Measurements from ENCODE around the gene LHFPL6. TPM values are rescaled to one million over a fixed set of nuclear protein-coding genes. Genes with fewer than 3 reads are reported as not detected.
"Not testable (repeated sequence)": the region's sequence is repeated elsewhere in the genome, so short reads cannot be mapped to it uniquely, and the experiment has no call there.

Gene LHFPL6
- total RNA-seq, 2 experiments from 2014 or later, result 1.5 to 1.6 TPM

DNA sequence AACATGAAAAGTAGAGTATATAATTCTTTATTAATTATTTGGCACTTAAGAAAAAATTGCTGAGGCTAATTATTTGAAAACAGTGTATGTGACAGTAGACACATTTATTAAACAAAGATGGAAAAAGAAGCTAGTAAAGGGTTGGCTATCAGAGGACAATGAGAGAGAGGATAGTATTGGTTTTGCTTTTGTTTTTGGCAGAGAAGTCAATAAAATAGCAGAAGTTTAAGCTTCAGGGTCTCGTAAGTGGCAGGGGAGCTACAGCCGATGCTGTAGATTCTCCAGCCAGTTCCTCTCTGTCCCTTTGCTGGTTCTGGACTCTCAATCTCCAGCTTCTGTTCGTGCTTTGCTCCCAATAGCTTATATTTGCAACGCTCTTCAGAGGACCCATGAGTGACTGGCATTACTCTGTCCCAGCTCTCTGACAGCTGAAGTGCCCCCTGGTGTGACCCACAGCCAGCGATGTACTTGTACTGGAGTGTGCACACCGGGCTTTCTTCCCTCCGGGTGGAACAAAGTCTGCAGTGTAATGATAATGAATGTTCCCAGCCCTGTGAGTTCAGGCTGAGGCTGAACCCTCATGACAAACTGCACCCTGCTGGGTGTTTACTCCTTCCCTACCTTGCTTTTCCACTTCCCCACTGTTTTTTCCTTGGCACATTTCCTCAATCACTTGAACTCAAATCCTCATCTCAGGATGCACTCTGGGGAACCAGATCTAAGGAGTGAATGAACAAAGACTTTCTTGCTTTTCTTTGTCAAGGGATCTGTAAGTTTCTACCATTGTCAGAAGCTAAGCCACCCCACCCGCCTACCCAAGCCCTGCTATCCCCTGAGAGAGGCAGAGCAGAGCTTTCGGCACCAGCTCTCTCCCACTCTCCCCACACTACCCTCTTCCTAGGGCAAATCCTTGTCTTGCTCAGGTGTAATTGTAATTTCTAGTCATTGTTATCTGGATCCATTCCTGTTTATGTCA, 254.8 kb downstream of the LHFPL6 start:
- Mint-ChIP-seq H3K36me3 (no peaks in the 10 kb centered on the region), H3K4me3 (no peak overlapping the region), H3K9me3 (no peaks in the 10 kb centered on the region), H3K27me3 (peaks cover 14% of the 10 kb centered on the region), H3K4me1 (no peaks in the 10 kb centered on the region), H3K27ac (no peak overlapping the region)
- DNase-seq, result no peak

DNA sequence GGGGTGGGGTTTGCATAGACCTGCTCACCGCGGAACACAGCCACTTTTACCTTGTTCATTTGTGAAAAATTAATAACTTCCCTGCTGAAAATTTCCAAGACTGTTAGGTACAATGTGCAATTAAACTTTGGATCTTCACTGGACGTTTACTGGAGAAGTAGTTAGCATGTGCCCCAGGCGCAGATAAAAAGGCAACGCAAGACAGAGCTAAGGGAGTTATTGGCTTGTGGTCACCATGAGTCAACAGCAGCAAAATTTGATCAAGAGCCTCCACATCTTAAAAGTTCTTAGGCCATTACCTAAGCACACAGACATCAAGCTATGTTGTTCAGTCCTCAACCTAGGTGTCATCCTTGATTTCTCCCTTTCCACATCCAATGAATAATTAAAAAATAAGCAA, 257.0 kb downstream of the LHFPL6 start:
- Mint-ChIP-seq H3K4me3 (no peak overlapping the region), H3K9me3 (no peaks in the 10 kb centered on the region), H3K4me1 (no peaks in the 10 kb centered on the region), H3K36me3 (no peaks in the 10 kb centered on the region), H3K27ac (no peak overlapping the region), H3K27me3 (peaks cover 24% of the 10 kb centered on the region)
- no peak for DNase-seq

DNA sequence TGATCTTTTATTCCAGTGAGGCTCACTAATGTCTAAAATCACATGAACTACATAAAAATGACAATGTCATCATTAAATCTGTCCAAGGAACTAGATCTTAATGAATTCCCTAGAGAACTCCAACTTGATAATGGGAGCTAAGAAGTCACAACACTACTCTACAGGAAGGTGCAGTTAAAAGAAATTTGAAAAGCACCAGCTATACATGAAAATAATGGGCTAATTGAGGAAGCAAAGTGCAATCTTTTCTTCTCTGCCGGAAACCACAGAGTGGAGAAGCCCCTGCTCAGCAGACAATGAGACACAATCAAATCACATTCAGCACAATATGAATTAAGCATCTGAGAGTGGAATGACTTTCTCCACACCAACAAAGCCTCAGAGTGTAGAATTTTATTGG, 261.7 kb downstream of the LHFPL6 start:
- Mint-ChIP-seq H3K36me3 (no peaks in the 10 kb centered on the region), H3K4me1 (no peaks in the 10 kb centered on the region), H3K27me3 (peaks cover 10% of the 10 kb centered on the region), H3K4me3 (no peak overlapping the region), H3K9me3 (no peaks in the 10 kb centered on the region), H3K27ac (no peak overlapping the region)
- DNase-seq, result no peak

- H3K27ac Mint-ChIP-seq, H3K27me3 Mint-ChIP-seq, H3K4me1 Mint-ChIP-seq, H3K36me3 Mint-ChIP-seq, H3K9me3 Mint-ChIP-seq, DNase-seq, H3K4me3 Mint-ChIP-seq: not testable (repeated sequence)
Observed at GRCh38 chr13:39338114-39338513, 264.9 kb downstream of the LHFPL6 start.

DNA sequence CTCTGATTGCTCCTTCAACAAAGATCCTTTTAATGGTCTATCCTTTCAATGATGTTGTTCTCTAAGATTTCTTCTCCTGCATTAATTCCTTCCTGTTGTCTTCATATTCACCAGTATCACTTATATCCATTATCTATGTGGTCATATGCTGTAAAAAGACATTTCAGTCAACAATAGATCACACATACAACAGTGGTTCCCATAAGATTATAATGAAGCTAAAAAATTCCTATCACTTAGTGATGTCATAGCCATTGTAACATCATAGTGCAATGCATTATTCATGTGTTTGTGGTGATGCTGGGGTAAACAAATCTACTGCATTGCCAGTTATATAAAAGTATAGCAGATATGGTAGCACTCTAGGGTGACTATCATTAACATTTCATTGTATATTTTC, 266.1 kb downstream of the LHFPL6 start:
- no peaks in the 10 kb centered on the region for H3K36me3 Mint-ChIP-seq
- H3K27me3 Mint-ChIP-seq, result peaks cover 6% of the 10 kb centered on the region
- DNase-seq, result no peak
- H3K9me3 Mint-ChIP-seq, result peaks cover 2% of the 10 kb centered on the region
- H3K4me1 Mint-ChIP-seq, result no peaks in the 10 kb centered on the region
- no peak overlapping the region for H3K4me3 Mint-ChIP-seq
- H3K27ac Mint-ChIP-seq, result no peak overlapping the region

DNA sequence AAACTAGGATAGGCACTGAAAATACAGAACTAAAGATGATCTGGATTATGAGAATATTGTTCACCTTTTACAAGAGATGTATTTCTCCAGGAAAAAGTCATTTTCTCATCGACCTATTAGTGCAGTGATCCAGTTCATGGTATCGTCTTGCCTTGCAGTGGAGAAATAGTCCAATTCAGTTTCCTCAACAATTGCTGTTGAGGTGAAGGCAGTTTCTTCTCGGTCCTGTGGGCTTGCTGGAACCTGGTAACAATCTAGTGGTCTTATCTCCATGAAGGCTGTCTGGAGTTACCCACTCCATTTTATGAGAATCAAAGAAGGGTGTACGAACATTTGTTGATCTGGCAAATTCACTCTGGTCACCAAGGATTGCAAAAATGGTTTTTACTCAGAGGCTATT, 266.8 kb downstream of the LHFPL6 start:
- Mint-ChIP-seq H3K4me1 (no peaks in the 10 kb centered on the region), H3K27ac (no peak overlapping the region)

DNA sequence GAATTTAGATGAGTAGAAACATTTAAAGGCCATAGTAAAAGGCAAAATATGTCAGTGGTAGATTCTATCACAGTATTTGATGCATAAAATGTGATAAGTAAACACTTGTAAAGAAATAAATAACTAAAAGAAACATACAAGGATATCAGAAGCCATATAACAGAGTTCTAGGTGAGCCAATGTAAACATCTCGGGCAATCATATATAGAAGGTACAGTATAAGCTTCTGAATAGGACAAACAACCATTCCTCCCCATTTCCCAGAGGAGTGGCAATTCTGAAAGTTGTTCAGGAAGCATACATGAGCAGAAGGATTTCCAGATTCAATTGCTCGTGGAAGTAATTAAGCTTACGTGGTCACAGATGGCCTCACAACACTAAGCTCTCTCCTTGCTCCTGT, 267.3 kb downstream of the LHFPL6 start:
- Mint-ChIP-seq H3K4me1 (no peaks in the 10 kb centered on the region), H3K9me3 (peaks cover 2% of the 10 kb centered on the region), H3K27me3 (peaks cover 10% of the 10 kb centered on the region), H3K27ac (no peak overlapping the region), H3K4me3 (no peak overlapping the region), H3K36me3 (no peaks in the 10 kb centered on the region)
- DNase-seq, result no peak

More for the DNA sequence above, 266.8 kb downstream of the LHFPL6 start:
- DNase-seq, result no peak
- Mint-ChIP-seq H3K4me3 (no peak overlapping the region), H3K36me3 (no peaks in the 10 kb centered on the region), H3K9me3 (peaks cover 2% of the 10 kb centered on the region), H3K27me3 (peaks cover 10% of the 10 kb centered on the region)

GRCh38 chr13:39330504-39330903, 272.5 kb downstream of the LHFPL6 start:
- Mint-ChIP-seq H3K4me1 (no peaks in the 10 kb centered on the region), H3K27me3 (peaks cover 20% of the 10 kb centered on the region), H3K9me3 (peaks cover 3% of the 10 kb centered on the region), H3K4me3 (no peak overlapping the region), H3K36me3 (no peaks in the 10 kb centered on the region), H3K27ac (no peak overlapping the region)
- no peak for DNase-seq

- Mint-ChIP-seq H3K4me1 (no peaks in the 10 kb centered on the region), H3K36me3 (no peaks in the 10 kb centered on the region), H3K27ac (no peak overlapping the region), H3K9me3 (peaks cover 3% of the 10 kb centered on the region), H3K4me3 (no peak overlapping the region), H3K27me3 (peaks cover 20% of the 10 kb centered on the region)
- DNase-seq, result no peak
Observed at GRCh38 chr13:39329182-39329639, 273.8 kb downstream of the LHFPL6 start.

- Mint-ChIP-seq H3K4me1 (no peaks in the 10 kb centered on the region), H3K4me3 (no peak overlapping the region), H3K27ac (no peak overlapping the region), H3K9me3 (peaks cover 2% of the 10 kb centered on the region), H3K27me3 (peaks cover 20% of the 10 kb centered on the region), H3K36me3 (no peaks in the 10 kb centered on the region)
- DNase-seq, result no peak
Observed at GRCh38 chr13:39327172-39327479, 275.9 kb downstream of the LHFPL6 start.

- H3K36me3 Mint-ChIP-seq, result no peaks in the 10 kb centered on the region
- H3K4me3 Mint-ChIP-seq, result no peak overlapping the region
- peaks cover 17% of the 10 kb centered on the region for H3K27me3 Mint-ChIP-seq
- no peak overlapping the region for H3K27ac Mint-ChIP-seq
- peaks cover 2% of the 10 kb centered on the region for H3K9me3 Mint-ChIP-seq
- no peak for DNase-seq
- H3K4me1 Mint-ChIP-seq, result no peaks in the 10 kb centered on the region
Observed at GRCh38 chr13:39326469-39327171, 276.4 kb downstream of the LHFPL6 start.

- Mint-ChIP-seq H3K4me3 (no peak overlapping the region), H3K4me1 (no peaks in the 10 kb centered on the region), H3K36me3 (no peaks in the 10 kb centered on the region), H3K27me3 (peaks cover 5% of the 10 kb centered on the region), H3K9me3 (peaks cover under 1% of the 10 kb centered on the region), H3K27ac (no peak overlapping the region)
- no peak for DNase-seq
Observed at GRCh38 chr13:39324806-39325311, 278.1 kb downstream of the LHFPL6 start.

DNA sequence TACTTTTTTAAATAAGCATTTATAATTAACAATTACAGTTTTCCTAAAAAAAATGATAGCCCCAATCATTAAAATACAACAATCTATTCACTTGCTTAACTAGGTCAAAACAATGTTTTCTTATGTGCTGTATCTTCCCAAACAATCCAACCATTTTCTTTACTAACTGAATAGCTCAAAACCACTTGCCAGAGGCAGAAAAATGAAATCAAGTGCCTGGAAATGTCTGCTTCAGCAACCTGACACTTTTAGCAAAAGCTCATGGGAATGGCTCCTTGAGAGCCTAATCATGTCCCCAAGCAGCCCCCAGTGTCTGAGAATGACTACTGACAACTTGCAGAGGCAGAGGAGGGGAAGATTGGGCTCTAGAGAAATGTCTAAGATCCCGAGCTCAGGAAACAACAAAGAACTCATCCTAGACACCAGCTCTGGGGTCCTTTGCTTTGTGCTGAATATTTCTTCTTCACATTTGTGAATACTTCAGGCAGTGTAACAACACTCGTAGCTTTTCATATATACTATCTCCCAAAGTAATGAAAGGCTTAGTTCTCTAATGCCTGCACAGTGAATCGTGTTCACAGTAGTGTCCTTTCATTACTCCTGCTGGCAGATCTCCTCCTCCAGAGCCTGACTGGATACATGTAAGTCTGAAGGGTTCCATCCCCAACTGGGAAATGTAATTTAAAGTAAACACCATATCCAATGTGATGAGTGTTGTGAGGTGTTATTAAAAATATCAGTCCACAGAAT, 280.0 kb downstream of the LHFPL6 start:
- peaks cover 3% of the 10 kb centered on the region for H3K27me3 Mint-ChIP-seq
- H3K9me3 Mint-ChIP-seq, result no peaks in the 10 kb centered on the region
- no peaks in the 10 kb centered on the region for H3K4me1 Mint-ChIP-seq
- no peaks in the 10 kb centered on the region for H3K36me3 Mint-ChIP-seq
- DNase-seq, result no peak
- no peak overlapping the region for H3K27ac Mint-ChIP-seq
- H3K4me3 Mint-ChIP-seq, result no peak overlapping the region

DNA sequence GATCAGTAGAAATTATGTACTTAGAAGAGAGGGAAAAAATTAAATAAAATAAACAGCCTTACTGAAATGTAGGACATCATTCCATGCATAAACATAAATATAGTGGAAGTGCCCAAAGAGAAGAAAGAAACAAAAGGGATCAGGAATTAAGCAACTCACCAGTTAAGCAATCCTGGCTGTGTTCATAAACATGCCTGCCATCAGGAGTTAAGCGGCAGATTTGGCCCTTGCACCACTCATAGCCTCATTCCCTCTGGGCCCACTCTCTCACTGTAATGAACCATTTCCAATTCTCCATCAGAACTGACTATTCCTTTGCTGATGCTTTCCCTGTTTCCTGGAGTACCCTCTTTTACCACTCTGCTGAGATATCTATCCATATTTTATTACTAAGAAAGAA, 281.4 kb downstream of the LHFPL6 start:
- Mint-ChIP-seq H3K27ac (no peak overlapping the region), H3K9me3 (no peaks in the 10 kb centered on the region), H3K27me3 (peaks cover 3% of the 10 kb centered on the region), H3K4me3 (no peak overlapping the region), H3K36me3 (no peaks in the 10 kb centered on the region), H3K4me1 (no peaks in the 10 kb centered on the region)
- no peak for DNase-seq

GRCh38 chr13:39318161-39318560, 284.8 kb downstream of the LHFPL6 start:
- Mint-ChIP-seq H3K27ac (no peak overlapping the region), H3K4me1 (no peaks in the 10 kb centered on the region), H3K4me3 (no peak overlapping the region), H3K9me3 (no peaks in the 10 kb centered on the region), H3K27me3 (peaks cover 3% of the 10 kb centered on the region), H3K36me3 (no peaks in the 10 kb centered on the region)
- DNase-seq, result no peak

Data from activated naive CD8-positive, alpha-beta T cell treated with anti-CD3 and anti-CD28 coated beads for 36 hours (primary cell).